T-cell (primary cell): ENCODE measurements around the gene HDAC9. TPM values are rescaled to one million over a fixed set of nuclear protein-coding genes. Genes with fewer than 3 reads are reported as not detected.

Source experiments
- ATAC-seq, 4 experiments: fragments of 200-7000 bp in 3 of 4; fragments of 150-1000 bp in 1 of 4; cut with Tn5 transposase; replicated peaks in 1 of 4; 1 replicate in 3 of 4; 2 replicates in 1 of 4; pipeline ENCODE4 v1.10.0; 2021; ENCODE audit warnings: moderate library complexity in 3 of 4, mild to moderate bottlenecking in 2 of 4, moderate number of reproducible peaks in 1 of 4
- CTCF ChIA-PET, 2 donors: fragments of 300-600 bp; sonication (Branson Sonifier 250); formaldehyde crosslinking; loops; one replicate each; lab custom pipeline; 2022; ENCODE audit warnings: antibody characterized with exemption in 2 of 2; lab: Charles Lee
- POLR2A ChIA-PET, 2 donors: fragments of 300-600 bp; sonication (Branson Sonifier 250); formaldehyde crosslinking; loops; one replicate each; lab custom pipeline; 2022; ENCODE audit warnings: antibody characterized with exemption in 2 of 2; lab: Charles Lee
- DNase-seq, 35 experiments: peaks; one replicate each; pipeline versions ENCODE4 v3.0.0 to v3.0.0-alpha.2; 2013 to 2023
- H3K27ac ChIP-seq: one replicate; pipeline ENCODE4 v1.5.1; 2013; ENCODE audit warnings: low read length
- H3K27me3 ChIP-seq, 2 experiments: replicated peaks in 1 of 2; 1 replicate in 1 of 2; 2 replicates in 1 of 2; pipeline versions ENCODE4 v1.6.1 to v1.7.0; 2013; ENCODE audit warnings: low read length in 1 of 2, mixed read lengths in 1 of 2; ENCODE audit not compliant: control insufficient read depth in 2 of 2, insufficient read depth in 2 of 2; ENCODE audit errors: extremely low read depth in 1 of 2
- H3K36me3 ChIP-seq, 2 donors: 1 replicate in 1 of 2; 2 replicates in 1 of 2; pipeline versions ENCODE4 v1.6.1 to v1.7.0; 2013; ENCODE audit warnings: low read length in 1 of 2; ENCODE audit not compliant: control insufficient read depth in 2 of 2, insufficient read depth in 1 of 2; ENCODE audit errors: extremely low read depth in 1 of 2
- H3K4me1 ChIP-seq, 2 experiments: 1 replicate in 1 of 2; 2 replicates in 1 of 2; pipeline versions ENCODE4 v1.6.1 to v1.7.0; 2013; ENCODE audit warnings: low read length in 2 of 2, mixed read lengths in 1 of 2; ENCODE audit not compliant: insufficient read depth in 2 of 2, control insufficient read depth in 1 of 2; ENCODE audit errors: extremely low read depth in 1 of 2
- H3K4me3 ChIP-seq, 2 donors: 1 replicate in 1 of 2; 2 replicates in 1 of 2; pipeline versions ENCODE4 v1.5.1 to v1.7.0; 2013; ENCODE audit warnings: mild to moderate bottlenecking in 2 of 2, low read length in 1 of 2, moderate library complexity in 1 of 2; ENCODE audit not compliant: control insufficient read depth in 1 of 2; ENCODE audit errors: extremely low read depth in 1 of 2
- H3K9me3 ChIP-seq: 2 replicates; pipeline ENCODE4 v1.7.0; 2013
- H3K27ac Mint-ChIP-seq, 2 donors: one replicate each; pipeline ENCODE4 v1.8.0; 2020 to 2021; ENCODE audit warnings: mild to moderate bottlenecking in 2 of 2, mixed read lengths in 2 of 2
- H3K27me3 Mint-ChIP-seq, 2 donors: one replicate each; pipeline ENCODE4 v1.8.0; 2021 to 2022; ENCODE audit warnings: mixed read lengths in 2 of 2
- H3K36me3 Mint-ChIP-seq: one replicate; pipeline ENCODE4 v1.8.0; 2021; ENCODE audit warnings: mixed read lengths
- H3K4me1 Mint-ChIP-seq, 3 donors: one replicate each; pipeline ENCODE4 v1.8.0; 2020 to 2022; ENCODE audit warnings: mixed read lengths in 3 of 3, mild to moderate bottlenecking in 1 of 3
- H3K4me3 Mint-ChIP-seq, 3 donors: one replicate each; pipeline ENCODE4 v1.8.0; 2020 to 2022; ENCODE audit warnings: mild to moderate bottlenecking in 3 of 3, mixed read lengths in 3 of 3, moderate library complexity in 3 of 3
- H3K9me3 Mint-ChIP-seq, 3 donors: one replicate each; pipeline ENCODE4 v1.8.0; 2020 to 2022; ENCODE audit warnings: mixed read lengths in 3 of 3
- WGBS: methylation state at CpG from one replicate; pipeline ENCODE4 v1.1.5; 2013; ENCODE audit warnings: missing lambda C conversion rate; ENCODE audit not compliant: insufficient coverage; 5-methylcytosine and 5-hydroxymethylcytosine counted together
- total RNA-seq, 35 experiments: library from RNA in 6 of 35; stranded (reverse) in 6 of 35; fragments of 120-200 nt in 1 of 35; gene quantifications; one replicate each; pipeline versions ENCODE4 v1.2.1 to v1.2.4 and lab custom pipeline; 2013 to 2026

The HDAC9 gene
- total RNA-seq, 5 donors from 2014 or later (not counting 1 experiment from before 2014, with no cell fraction given) = 2.8 to 6.7 (median 4.7) TPM

DNA sequence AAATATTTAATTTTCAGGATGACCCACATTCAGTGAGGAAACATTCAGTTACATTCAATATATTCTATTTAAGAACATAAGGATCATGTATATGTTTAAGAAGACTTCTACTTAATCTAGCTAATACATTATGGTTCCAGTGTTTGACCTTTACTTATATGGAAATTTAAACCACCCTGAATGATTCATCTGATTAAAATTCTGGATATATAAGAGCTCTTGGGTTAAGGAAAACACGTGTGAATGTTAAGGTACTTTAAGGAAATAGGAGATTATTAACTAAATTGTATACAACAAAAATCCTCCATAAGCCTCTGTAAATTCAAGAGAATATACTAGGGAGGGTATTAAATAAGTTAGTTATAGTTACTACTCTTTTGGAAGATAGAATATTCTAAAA lies 40.9 kb downstream of the HDAC9 start:
- no peak overlapping the region for H3K27ac Mint-ChIP-seq
- ChIA-PET CTCF (no interaction called here), POLR2A (interaction anchor here in 1 of 2 donors (0.6 kb wide), 1 partner anchor 28 kb away, joined by 3 read pairs; no protein-coding TSS in a partner anchor)
- Histone ChIP-seq H3K27me3 (no peaks in the 10 kb centered on the region), H3K4me1 (no peaks in the 10 kb centered on the region), H3K27ac (no peak overlapping the region), H3K4me3 (no peak overlapping the region), H3K9me3 (no peaks in the 10 kb centered on the region), H3K36me3 (no peaks in the 10 kb centered on the region)
- H3K4me1 Mint-ChIP-seq = no peaks in the 10 kb centered on the region
- WGBS = no CpG with 5 or more reads among the region's 1 CpG
- DNase-seq (no peak), ATAC-seq (no peak)
- no peaks in the 10 kb centered on the region for H3K36me3 Mint-ChIP-seq
- H3K27me3 Mint-ChIP-seq = no peaks in the 10 kb centered on the region
- H3K4me3 Mint-ChIP-seq = no peak overlapping the region
- H3K9me3 Mint-ChIP-seq = peaks cover 0 to 5% (median 4%) of the 10 kb centered on the region in 3 donors

DNA sequence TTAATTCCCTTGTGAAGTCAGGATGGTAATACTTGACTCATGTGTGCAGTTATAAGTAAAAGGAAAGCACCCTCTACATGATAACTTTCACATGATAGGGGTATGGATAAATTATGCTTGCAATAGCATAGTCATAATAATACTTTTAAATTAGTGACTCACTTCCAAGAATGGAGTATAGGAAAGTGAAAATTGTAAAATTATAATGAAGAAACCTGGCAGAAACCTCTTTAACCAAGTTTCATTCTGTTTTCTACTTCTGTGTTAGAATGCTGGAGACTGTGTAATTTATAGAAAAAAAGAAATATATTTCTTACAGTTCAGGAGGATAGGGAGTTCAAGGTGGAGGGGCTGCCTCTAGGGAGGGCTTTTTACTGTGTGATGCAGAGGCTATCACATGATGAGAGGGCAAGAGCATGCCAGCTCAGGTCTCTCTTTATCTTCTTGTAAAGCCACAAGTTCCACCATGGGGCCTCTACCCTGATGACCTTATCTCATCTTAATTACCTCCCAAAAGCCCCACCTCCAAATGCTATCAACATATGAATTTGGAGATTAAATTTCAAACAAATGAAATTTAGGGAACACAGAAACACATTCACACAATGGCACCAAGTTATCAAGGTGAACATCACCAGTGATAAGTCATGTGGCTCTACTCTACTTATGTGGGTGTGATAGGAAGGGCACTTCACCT lies 43.2 kb downstream of the HDAC9 start:
- Histone ChIP-seq H3K9me3 (no peaks in the 10 kb centered on the region), H3K27me3 (no peaks in the 10 kb centered on the region), H3K4me1 (no peaks in the 10 kb centered on the region), H3K27ac (no peak overlapping the region), H3K4me3 (no peak overlapping the region), H3K36me3 (no peaks in the 10 kb centered on the region)
- CTCF ChIA-PET = no interaction called here
- no peaks in the 10 kb centered on the region for H3K36me3 Mint-ChIP-seq
- H3K27ac Mint-ChIP-seq = no peak overlapping the region
- H3K27me3 Mint-ChIP-seq = no peaks in the 10 kb centered on the region
- ATAC-seq (no peak), DNase-seq (no peak)
- H3K4me3 Mint-ChIP-seq = no peak overlapping the region
- POLR2A ChIA-PET = no interaction called here
- H3K4me1 Mint-ChIP-seq = no peaks in the 10 kb centered on the region
- H3K9me3 Mint-ChIP-seq = peaks cover 0 to 3% (median under 1%) of the 10 kb centered on the region in 3 donors

DNA sequence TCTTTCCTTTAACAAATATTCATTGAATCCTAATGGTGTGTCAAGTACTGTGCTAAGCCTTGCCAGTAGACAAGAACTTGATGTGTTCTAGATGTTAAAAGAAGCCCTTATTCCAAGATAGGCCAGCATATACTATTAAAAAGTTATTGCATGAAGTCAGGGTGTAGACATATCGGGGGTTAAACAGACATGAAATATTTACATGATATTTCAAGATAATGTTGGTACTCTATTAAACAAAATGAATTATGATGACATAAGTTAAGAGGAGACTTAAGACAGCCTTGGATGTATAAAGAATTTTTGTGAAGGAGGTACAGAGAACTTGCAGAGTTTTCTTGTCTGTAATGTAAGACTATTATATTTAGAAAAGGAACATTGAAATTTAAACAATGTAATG lies 44.8 kb downstream of the HDAC9 start:
- Histone ChIP-seq H3K36me3 (no peaks in the 10 kb centered on the region), H3K4me3 (no peak overlapping the region), H3K27me3 (no peaks in the 10 kb centered on the region), H3K27ac (no peak overlapping the region), H3K4me1 (no peaks in the 10 kb centered on the region), H3K9me3 (no peaks in the 10 kb centered on the region)
- ATAC-seq = no peak
- Mint-ChIP-seq H3K27ac (no peak overlapping the region), H3K4me1 (no peaks in the 10 kb centered on the region), H3K36me3 (no peaks in the 10 kb centered on the region), H3K4me3 (no peak overlapping the region), H3K9me3 (peaks cover 0 to 6% (median 3%) of the 10 kb centered on the region in 3 donors), H3K27me3 (no peaks in the 10 kb centered on the region)
- CTCF ChIA-PET = no interaction called here
- WGBS = no CpG with 5 or more reads among the region's 1 CpG
- DNase-seq = no peak
- POLR2A ChIA-PET = interaction anchor here in 1 of 2 donors (0.6 kb wide), 1 partner anchor 124 kb away, joined by 4 read pairs; no protein-coding TSS in a partner anchor

DNA sequence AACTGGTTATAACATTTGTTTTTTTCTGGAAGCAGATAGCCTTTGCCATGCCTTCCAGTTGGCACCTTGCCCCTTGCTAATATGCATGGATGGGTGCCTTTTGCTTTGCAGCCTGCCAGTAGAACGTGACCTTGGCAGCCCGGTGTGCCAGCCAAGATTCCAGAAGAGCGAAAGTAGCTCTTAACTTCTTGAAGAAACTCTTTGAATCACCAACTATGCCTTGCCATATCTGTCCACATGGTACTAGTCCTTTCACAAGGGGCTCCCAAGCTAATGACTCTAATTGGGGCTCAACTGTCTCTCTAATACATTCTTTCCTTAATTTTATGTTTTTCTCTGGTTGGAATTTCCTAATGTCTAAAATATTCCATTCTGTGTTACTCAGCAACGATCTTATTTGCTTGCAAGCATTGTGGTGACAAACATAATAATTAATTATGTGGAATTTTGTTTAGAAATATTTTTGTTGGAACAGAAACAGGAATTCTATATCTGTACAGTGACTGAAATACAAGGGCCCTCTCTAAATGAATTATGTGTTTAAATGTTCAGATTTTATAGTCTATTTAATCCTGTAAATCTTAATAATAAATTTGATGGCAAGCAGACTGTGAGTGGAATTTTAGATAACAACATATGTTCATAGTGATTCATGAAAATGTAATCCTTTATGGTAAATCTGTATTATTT lies 45.8 kb downstream of the HDAC9 start:
- Histone ChIP-seq H3K27ac (no peak overlapping the region), H3K9me3 (no peaks in the 10 kb centered on the region), H3K4me3 (no peak overlapping the region), H3K36me3 (no peaks in the 10 kb centered on the region), H3K4me1 (no peaks in the 10 kb centered on the region), H3K27me3 (no peaks in the 10 kb centered on the region)
- Mint-ChIP-seq H3K4me1 (no peaks in the 10 kb centered on the region), H3K4me3 (no peak overlapping the region), H3K9me3 (peaks cover 0 to 6% (median 3%) of the 10 kb centered on the region in 3 donors), H3K36me3 (no peaks in the 10 kb centered on the region), H3K27ac (no peak overlapping the region), H3K27me3 (no peaks in the 10 kb centered on the region)
- ATAC-seq (no peak), DNase-seq (no peak)
- CTCF ChIA-PET = no interaction called here
- 70% methylated on average over 2 of the region's 4 CpGs for WGBS
- POLR2A ChIA-PET = no interaction called here

DNA sequence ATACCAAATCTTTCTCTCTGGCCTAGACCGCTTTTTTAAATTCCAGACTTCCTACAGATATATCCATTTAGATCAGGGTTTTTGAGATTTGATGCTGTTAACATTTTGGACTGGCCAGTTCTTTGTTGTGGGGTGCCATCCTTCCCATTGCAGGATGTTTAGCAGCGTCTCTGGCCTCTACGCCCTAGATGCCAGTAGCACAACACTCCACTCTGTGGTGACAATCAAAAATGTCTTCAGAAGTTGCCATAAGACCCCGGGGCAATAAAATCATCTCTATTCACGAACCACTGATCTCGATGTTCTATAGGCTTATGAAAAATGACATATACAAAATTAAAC lies 46.3 kb downstream of the HDAC9 start:
- Mint-ChIP-seq H3K36me3 (no peaks in the 10 kb centered on the region), H3K4me3 (no peak overlapping the region), H3K9me3 (peaks cover 0 to 6% (median 3%) of the 10 kb centered on the region in 3 donors), H3K27ac (no peak overlapping the region), H3K27me3 (no peaks in the 10 kb centered on the region), H3K4me1 (no peaks in the 10 kb centered on the region)
- no peak overlapping the region for H3K4me3 ChIP-seq
- H3K36me3 ChIP-seq = no peaks in the 10 kb centered on the region
- ChIA-PET POLR2A (no interaction called here), CTCF (no interaction called here)
- no peak for ATAC-seq
- no peaks in the 10 kb centered on the region for H3K9me3 ChIP-seq
- no peaks in the 10 kb centered on the region for H3K27me3 ChIP-seq
- DNase-seq = no peak
- no peaks in the 10 kb centered on the region for H3K4me1 ChIP-seq
- H3K27ac ChIP-seq = no peak overlapping the region
- no CpG with 5 or more reads among the region's 6 CpGs for WGBS

DNA sequence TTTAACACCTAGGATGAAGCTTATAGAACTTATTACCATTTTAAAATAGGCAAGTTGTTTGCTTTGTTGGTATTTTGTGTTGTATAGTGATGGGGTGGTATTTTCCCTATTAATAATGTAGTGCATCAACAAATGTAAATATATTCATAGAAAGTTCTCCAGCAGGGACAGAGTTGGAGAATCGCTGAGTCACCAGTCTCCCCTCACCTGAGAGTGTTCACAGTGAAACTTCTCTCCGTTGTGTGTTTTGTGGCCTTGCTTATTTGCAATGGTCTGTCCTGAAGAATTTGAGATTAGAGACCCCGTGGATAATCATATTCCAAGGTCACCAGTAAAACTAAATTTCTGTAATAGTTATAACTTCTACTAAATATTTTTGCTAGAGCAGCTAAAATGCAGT lies 51.0 kb downstream of the HDAC9 start:
- Mint-ChIP-seq H3K4me3 (no peak overlapping the region), H3K4me1 (no peaks in the 10 kb centered on the region), H3K27me3 (no peaks in the 10 kb centered on the region), H3K9me3 (peaks cover 0 to 6% (median 0%) of the 10 kb centered on the region in 3 donors), H3K36me3 (no peaks in the 10 kb centered on the region), H3K27ac (no peak overlapping the region)
- H3K27ac ChIP-seq = no peak overlapping the region
- no peaks in the 10 kb centered on the region for H3K4me1 ChIP-seq
- no peak for DNase-seq
- POLR2A ChIA-PET = no interaction called here
- no peak for ATAC-seq
- WGBS = no CpG with 5 or more reads among the region's 3 CpGs
- no peaks in the 10 kb centered on the region for H3K27me3 ChIP-seq
- no peaks in the 10 kb centered on the region for H3K9me3 ChIP-seq
- H3K4me3 ChIP-seq = no peak overlapping the region
- CTCF ChIA-PET = interaction anchor here in 1 of 2 donors (0.5 kb wide), 1 partner anchor 466 kb away, joined by 4 read pairs; no protein-coding TSS in a partner anchor
- no peaks in the 10 kb centered on the region for H3K36me3 ChIP-seq
